Body of pancreas (tissue), 4 donors: ENCODE data around the gene MIR17HG. TPM values are rescaled to one million over a fixed set of nuclear protein-coding genes. Genes with fewer than 3 reads are reported as not detected.

Source experiments
- ATAC-seq: fragments of 150-250 bp; one replicate; pipeline ENCODE4 v1.9.1; 2016
- DNase-seq, 4 donors: peaks; one replicate each; pipeline ENCODE4 v3.0.0-alpha.2; 2019
- H3K27ac ChIP-seq, 4 donors: fragments of 200-600 bp; sonication (generic); 1 replicate in 3 of 4; 2 replicates in 1 of 4; pipeline versions ENCODE4 v1.5.1 to v1.6.1; 2016 to 2019; ENCODE audit warnings: mild to moderate bottlenecking in 1 of 4, mixed read lengths in 1 of 4, moderate library complexity in 1 of 4
- H3K27me3 ChIP-seq, 2 donors: fragments of 200-600 bp; sonication (generic); one replicate each; pipeline ENCODE4 v1.6.0; 2016; ENCODE audit warnings: mild to moderate bottlenecking in 1 of 2
- H3K36me3 ChIP-seq, 2 donors: fragments of 200-600 bp; sonication (generic); replicated peaks in 1 of 2; 2 replicates each; pipeline ENCODE4 v1.5.1; 2016; ENCODE audit warnings: low read depth in 2 of 2; ENCODE audit not compliant: insufficient read depth in 1 of 2
- H3K4me1 ChIP-seq: fragments of 200-600 bp; sonication (generic); one replicate; pipeline ENCODE4 v1.6.0; 2016
- H3K4me3 ChIP-seq, 2 donors: fragments of 200-600 bp; sonication (generic); 1 replicate in 1 of 2; 2 replicates in 1 of 2; pipeline ENCODE4 v1.5.1; 2016 to 2019
- H3K9me3 ChIP-seq, 3 donors: fragments of 200-600 bp; sonication (generic); 1 replicate in 2 of 3; 2 replicates in 1 of 3; pipeline ENCODE4 v1.5.1; 2016
- POLR2A ChIP-seq, 3 donors: fragments of 450-650 bp; IDR thresholded peaks; one replicate each; pipeline ENCODE4 v1.6.1; 2016; ENCODE audit warnings: antibody characterized with exemption in 3 of 3, mild to moderate bottlenecking in 2 of 3
- WGBS, 2 donors: methylation state at CpG; one replicate each; pipeline ENCODE4 v1.1.5; 2017; 5-methylcytosine and 5-hydroxymethylcytosine counted together
- intact Hi-C: fragments of 100-400 bp; cut with DNase I; formaldehyde crosslinking; loops from one replicate; pipeline ENCODE4 v1.15.1; 2023
- total RNA-seq, 2 donors: library from RNA; depleted of rRNA; stranded (reverse); fragments of >200 nt; gene quantifications; one replicate each; pipeline ENCODE4 v1.1.0, GENCODE V29; 2016
- TF ChIP-seq, protein P1 (sequence below), 7 experiments: fragments of 450-650 bp in 4 of 7; fragments of 200-600 bp in 3 of 7; sonication (generic) in 3 of 7; IDR thresholded peaks; one replicate each; pipeline ENCODE4 v1.5.1; 2016 to 2019; ENCODE audit warnings: antibody characterized with exemption in 7 of 7

The MIR17HG gene
- total RNA-seq, 2 donors from 2014 or later = 7.5 to 9.6 TPM

DNA sequence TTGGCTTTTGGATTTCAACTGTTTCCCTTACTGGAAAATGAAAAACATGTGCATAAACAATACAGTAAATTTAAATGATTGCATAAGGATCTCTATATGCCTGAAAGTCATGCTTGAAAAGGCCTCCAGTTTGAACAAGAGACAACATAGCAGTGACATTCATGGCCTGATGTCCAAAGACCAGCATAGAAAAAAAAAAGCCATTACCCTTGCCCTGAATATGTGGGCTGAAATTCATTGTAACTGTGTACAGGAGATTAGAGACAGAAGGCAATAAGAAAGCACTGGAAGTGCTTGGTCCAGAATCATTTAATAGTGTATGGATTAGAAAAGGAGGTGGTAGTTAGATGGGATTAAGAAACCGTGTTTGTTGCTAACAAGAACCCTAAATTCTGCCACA, 15.4 kb downstream of the MIR17HG start:
- peaks cover 12% of the 10 kb centered on the region for H3K4me1 ChIP-seq

DNA sequence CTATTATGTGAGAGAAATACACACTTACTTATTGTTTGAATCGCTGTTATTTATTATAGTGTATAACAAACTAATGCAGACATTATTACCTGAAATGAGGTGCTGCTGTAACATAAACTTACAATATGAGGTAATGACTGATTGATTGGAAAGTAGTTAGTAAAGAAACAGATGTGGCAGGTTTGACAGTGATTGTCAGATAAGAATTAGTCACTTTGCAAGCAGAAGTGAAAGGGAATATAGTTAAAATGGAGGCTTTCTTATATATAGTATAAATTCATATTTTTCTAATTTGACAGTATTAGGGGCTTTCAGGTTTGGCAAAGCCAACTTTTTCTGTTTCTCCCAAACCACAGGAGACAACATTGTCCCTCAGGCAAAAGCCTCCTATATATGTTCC, 20.6 kb downstream of the MIR17HG start:
- H3K9me3 ChIP-seq = peaks cover 0 to 3% (median 0%) of the 10 kb centered on the region in 3 donors
- TF ChIP-seq, protein P1, sequence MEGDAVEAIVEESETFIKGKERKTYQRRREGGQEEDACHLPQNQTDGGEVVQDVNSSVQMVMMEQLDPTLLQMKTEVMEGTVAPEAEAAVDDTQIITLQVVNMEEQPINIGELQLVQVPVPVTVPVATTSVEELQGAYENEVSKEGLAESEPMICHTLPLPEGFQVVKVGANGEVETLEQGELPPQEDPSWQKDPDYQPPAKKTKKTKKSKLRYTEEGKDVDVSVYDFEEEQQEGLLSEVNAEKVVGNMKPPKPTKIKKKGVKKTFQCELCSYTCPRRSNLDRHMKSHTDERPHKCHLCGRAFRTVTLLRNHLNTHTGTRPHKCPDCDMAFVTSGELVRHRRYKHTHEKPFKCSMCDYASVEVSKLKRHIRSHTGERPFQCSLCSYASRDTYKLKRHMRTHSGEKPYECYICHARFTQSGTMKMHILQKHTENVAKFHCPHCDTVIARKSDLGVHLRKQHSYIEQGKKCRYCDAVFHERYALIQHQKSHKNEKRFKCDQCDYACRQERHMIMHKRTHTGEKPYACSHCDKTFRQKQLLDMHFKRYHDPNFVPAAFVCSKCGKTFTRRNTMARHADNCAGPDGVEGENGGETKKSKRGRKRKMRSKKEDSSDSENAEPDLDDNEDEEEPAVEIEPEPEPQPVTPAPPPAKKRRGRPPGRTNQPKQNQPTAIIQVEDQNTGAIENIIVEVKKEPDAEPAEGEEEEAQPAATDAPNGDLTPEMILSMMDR (IDR thresholded peaks at IDR 0.05) = no peak
- TF ChIP-seq POLR2A (IDR thresholded peaks at IDR 0.05) = no peak
- H3K36me3 ChIP-seq = no peaks in the 10 kb centered on the region
- ATAC-seq (no peak), DNase-seq (no peak)
- intact Hi-C loops = no loop called here
- no peaks in the 10 kb centered on the region for H3K27me3 ChIP-seq
- WGBS, 2 donors = 96 to 100% methylated on average over 1 of the region's 1 CpG
- H3K4me1 ChIP-seq = no peaks in the 10 kb centered on the region
- H3K4me3 ChIP-seq = no peak overlapping the region
- no peak overlapping the region for H3K27ac ChIP-seq

More for the DNA sequence above, 15.4 kb downstream of the MIR17HG start:
- H3K4me3 ChIP-seq = no peak overlapping the region
- ATAC-seq (no peak), DNase-seq (no peak)
- no peak overlapping the region for H3K27ac ChIP-seq
- TF ChIP-seq POLR2A (IDR thresholded peaks at IDR 0.05) = no peak
- TF ChIP-seq, protein P1 (IDR thresholded peaks at IDR 0.05) = no peak
- 36 to 78% methylated on average over 1 of the region's 1 CpG for WGBS, 2 donors
- intact Hi-C loops = no loop called here
- peaks cover 0 to 3% (median 0%) of the 10 kb centered on the region in 3 donors for H3K9me3 ChIP-seq
- no peaks in the 10 kb centered on the region for H3K27me3 ChIP-seq
- H3K36me3 ChIP-seq = no peaks in the 10 kb centered on the region

DNA sequence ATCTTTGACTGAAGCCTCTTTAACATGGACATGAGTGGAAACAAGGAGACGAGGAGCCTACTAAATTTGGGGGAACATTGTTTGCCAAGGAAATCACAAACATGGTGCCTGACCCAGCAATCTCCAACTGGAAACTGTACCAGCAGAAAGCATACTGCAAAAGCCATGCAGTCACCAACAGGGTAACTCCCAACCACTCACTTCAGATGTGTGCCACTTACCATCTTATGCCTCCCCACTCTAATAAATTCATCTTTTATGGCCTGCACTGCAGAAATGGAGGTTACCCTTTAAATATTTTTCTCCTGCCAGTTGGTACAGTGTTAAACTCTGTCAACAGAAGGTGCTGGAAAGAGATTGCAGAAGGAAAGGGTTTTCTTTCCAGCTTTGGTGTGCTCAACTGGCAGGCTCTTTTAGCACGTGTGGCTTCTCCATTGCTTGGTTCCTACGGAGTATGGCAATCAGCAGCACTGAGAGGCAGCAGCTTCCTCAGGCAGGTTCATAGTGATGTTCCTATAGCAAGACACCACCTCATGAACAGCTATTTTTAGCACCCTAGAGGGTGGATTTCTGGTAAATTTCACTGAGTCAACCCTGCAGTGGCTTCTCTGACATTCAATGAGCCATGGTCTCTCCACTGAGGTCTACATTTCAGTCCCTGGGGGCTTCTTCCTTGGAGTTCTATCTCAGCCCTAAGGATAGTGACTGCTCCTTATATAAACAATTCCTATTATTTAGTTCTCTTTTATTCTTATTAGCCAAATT, 21.4 kb downstream of the MIR17HG start:
- Histone ChIP-seq H3K36me3 (no peaks in the 10 kb centered on the region), H3K4me3 (no peak overlapping the region), H3K9me3 (no peaks in the 10 kb centered on the region), H3K27me3 (no peaks in the 10 kb centered on the region), H3K4me1 (no peaks in the 10 kb centered on the region), H3K27ac (no peak overlapping the region)
- TF ChIP-seq, protein P1 (IDR thresholded peaks at IDR 0.05) = no peak
- TF ChIP-seq POLR2A (IDR thresholded peaks at IDR 0.05) = no peak
- no peak for DNase-seq
- 44 to 58% methylated on average over 3 of the region's 3 CpGs for WGBS, 2 donors
- intact Hi-C loops = no loop called here
- no peak for ATAC-seq

DNA sequence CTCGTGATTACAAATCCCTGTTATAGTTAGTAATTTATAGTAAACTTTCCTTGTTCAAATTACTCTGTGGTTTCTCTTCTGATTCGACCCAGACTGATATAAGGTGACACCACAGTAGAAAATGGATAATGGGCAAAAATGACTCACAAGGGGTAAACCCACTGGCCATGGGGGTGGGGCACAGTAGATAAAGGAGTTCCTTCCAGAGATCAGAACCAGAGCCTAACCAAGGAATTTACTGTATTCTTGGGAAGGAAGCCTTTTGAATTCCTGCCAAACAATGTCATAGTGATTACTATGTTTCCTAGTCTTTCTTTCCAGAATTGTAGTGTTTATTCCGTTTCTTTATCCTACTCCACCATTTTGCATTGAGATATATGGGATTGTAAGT, 21.9 kb downstream of the MIR17HG start:
- Histone ChIP-seq H3K36me3 (no peaks in the 10 kb centered on the region), H3K27me3 (no peaks in the 10 kb centered on the region), H3K9me3 (no peaks in the 10 kb centered on the region), H3K27ac (no peak overlapping the region), H3K4me1 (no peaks in the 10 kb centered on the region), H3K4me3 (no peak overlapping the region)
- DNase-seq (no peak), ATAC-seq (no peak)
- TF ChIP-seq POLR2A (IDR thresholded peaks at IDR 0.05) = no peak
- TF ChIP-seq, protein P1 (IDR thresholded peaks at IDR 0.05) = no peak
- intact Hi-C loops = no loop called here
- WGBS, 2 donors = 41 to 52% methylated on average over 3 of the region's 3 CpGs

DNA sequence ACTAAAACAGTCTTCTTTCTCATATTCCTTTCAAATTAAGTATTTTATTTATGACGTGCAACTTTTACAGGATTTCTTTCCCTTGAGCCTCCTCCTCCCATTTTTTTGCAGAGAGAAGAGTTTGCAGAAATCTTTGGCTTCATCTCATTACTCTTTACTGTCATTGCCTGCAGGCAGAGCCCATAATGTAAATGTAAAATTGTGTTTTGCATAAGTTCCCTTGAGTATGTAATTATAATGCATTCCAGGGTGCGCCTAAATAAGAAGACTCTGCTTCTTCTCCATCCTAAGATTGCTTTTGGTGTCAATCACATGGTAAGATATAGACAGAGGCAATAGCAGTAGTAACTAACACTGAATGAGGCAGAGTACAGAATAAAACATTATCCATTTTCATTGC, 23.0 kb downstream of the MIR17HG start:
- no peak overlapping the region for H3K4me3 ChIP-seq
- H3K27ac ChIP-seq = no peak overlapping the region
- ATAC-seq (no peak), DNase-seq (no peak)
- intact Hi-C loops = no loop called here
- WGBS, 2 donors = 86 to 89% methylated on average over 2 of the region's 2 CpGs
- no peaks in the 10 kb centered on the region for H3K27me3 ChIP-seq
- no peaks in the 10 kb centered on the region for H3K9me3 ChIP-seq
- H3K36me3 ChIP-seq = no peaks in the 10 kb centered on the region
- H3K4me1 ChIP-seq = no peaks in the 10 kb centered on the region
- TF ChIP-seq, protein P1 (IDR thresholded peaks at IDR 0.05) = no peak
- TF ChIP-seq POLR2A (IDR thresholded peaks at IDR 0.05) = no peak
